ENCODE measurements around the gene SAP30BP.

Gene SAP30BP

GRCh38 chr17:75757086-75757681, 90.0 kb downstream of the SAP30BP start:
- no peak for ATAC-seq
- no peak overlapping the region for H3K27ac Mint-ChIP-seq
- no peak for DNase-seq
- H3K27me3 Mint-ChIP-seq: no peaks in the 10 kb centered on the region
- H3K4me3 Mint-ChIP-seq: no peak overlapping the region
- H3K4me1 Mint-ChIP-seq: peaks cover 19% of the 10 kb centered on the region
- H3K9me3 Mint-ChIP-seq: no peaks in the 10 kb centered on the region
